HepG2 (cell line): ENCODE results near the gene MAP3K8. TPM values are rescaled to one million over a fixed set of nuclear protein-coding genes. Genes with fewer than 3 reads are reported as not detected.

Experiments
- ATAC-seq: fragments of 200-7000 bp; cut with Tn5 transposase; 3 replicates; pipeline ENCODE4 v1.9.1; 2020; ENCODE audit warnings: mild to moderate bottlenecking, moderate library complexity
- BruUV-seq: library from RNA; stranded (reverse); fragments of 400-500 nt; replicated peaks from 2 replicates; lab custom pipeline; 2021; lab: Mats Ljungman, UMichigan
- CTCF ChIA-PET: fragments of 300-600 bp; formaldehyde crosslinking; extraction: SDS; loops from one replicate; lab custom pipeline; 2021; ENCODE audit warnings: low total read pairs, inconsistent platforms, low intra/inter-chr PET ratio; lab: Yijun Ruan, JAX
- POLR2A ChIA-PET: fragments of 350-600 bp; sonication (Branson Sonifier 250); formaldehyde crosslinking; loops from one replicate; lab custom pipeline; 2020; ENCODE audit warnings: antibody characterized with exemption, inconsistent platforms; lab: Yijun Ruan, JAX
- DNase-seq: peaks from one replicate; pipeline ENCODE4 v3.0.0-alpha.2; 2015; ENCODE audit warnings: low spot score
- FAIRE-seq: peaks from 3 replicates; lab custom pipeline; 2011; peaks lifted over from hg19 to GRCh38; lab: Jason Lieb, UNC
- H2AFZ ChIP-seq: one replicate; pipeline ENCODE4 v1.6.1; 2011; ENCODE audit warnings: low read length, inconsistent platforms
- H3K27ac ChIP-seq: fragments of 300-600 bp; 3 replicates; pipeline ENCODE4 v1.8.0; 2011; ENCODE audit warnings: mixed run types, mild to moderate bottlenecking, mixed read lengths, low read length, inconsistent platforms; ENCODE audit not compliant: insufficient read depth; ENCODE audit errors: extremely low read length
- H3K27me3 ChIP-seq, 2 experiments: fragments of 200-600 bp in 1 of 2; 2 replicates in 1 of 2; 3 replicates in 1 of 2; pipeline versions ENCODE4 v1.6.0 to v1.8.0; 2011; ENCODE audit warnings: low read length in 2 of 2, mild to moderate bottlenecking in 2 of 2, moderate library complexity in 2 of 2, inconsistent platforms in 1 of 2; ENCODE audit not compliant: insufficient read depth in 2 of 2, control insufficient read depth in 1 of 2
- H3K36me3 ChIP-seq, 2 experiments: fragments of 200-600 bp in 1 of 2; replicated peaks in 1 of 2; 2 replicates in 1 of 2; 3 replicates in 1 of 2; pipeline versions ENCODE4 v1.5.1 to v1.8.0; 2011; ENCODE audit warnings: low read length in 2 of 2, inconsistent platforms in 1 of 2; ENCODE audit not compliant: insufficient read depth in 2 of 2, control insufficient read depth in 1 of 2
- H3K4me1 ChIP-seq: 2 replicates; pipeline ENCODE4 v1.5.1; 2012; ENCODE audit warnings: low read length, inconsistent platforms; ENCODE audit not compliant: insufficient read depth
- H3K4me2 ChIP-seq: 2 replicates; pipeline ENCODE4 v1.6.0; 2011; ENCODE audit warnings: low read depth, low read length, inconsistent platforms
- H3K4me3 ChIP-seq, 3 experiments: fragments of 200-600 bp in 1 of 3; sonication (generic), shearing (Covaris generic) in 1 of 3; replicated peaks in 1 of 3; 2 replicates each; pipeline ENCODE4 v1.5.1; 2011 to 2016; ENCODE audit warnings: low read length in 3 of 3, inconsistent platforms in 2 of 3, low read depth in 2 of 3, mild to moderate bottlenecking in 2 of 3, control low read depth in 1 of 3, mixed read lengths in 1 of 3; ENCODE audit not compliant: insufficient read depth in 1 of 3
- H3K79me2 ChIP-seq: one replicate; pipeline ENCODE4 v1.6.1; 2011; ENCODE audit warnings: low read length, inconsistent platforms; ENCODE audit not compliant: insufficient read depth
- H3K9ac ChIP-seq: 2 replicates; pipeline ENCODE4 v1.6.0; 2011; ENCODE audit warnings: mild to moderate bottlenecking, low read depth, low read length, inconsistent platforms; ENCODE audit not compliant: insufficient read depth
- H3K9me3 ChIP-seq: 2 replicates; pipeline ENCODE4 v1.5.1; 2012; ENCODE audit warnings: mild to moderate bottlenecking, low read length
- H4K20me1 ChIP-seq: 2 replicates; pipeline ENCODE4 v1.6.0; 2011; ENCODE audit warnings: inconsistent platforms, mild to moderate bottlenecking, low read length, moderate library complexity; ENCODE audit not compliant: insufficient read depth
- CSRNP1 ChIP-seq: sonication (generic); formaldehyde crosslinking; IDR thresholded peaks from 2 replicates; pipeline ENCODE4 v1.8.1; 2023; ENCODE audit warnings: mild to moderate bottlenecking, missing genetic modification reagents
- CTCF ChIP-seq: sonication (generic); formaldehyde crosslinking; IDR thresholded peaks from 2 replicates; pipeline ENCODE4 v1.5.0; 2020; ENCODE audit warnings: mild to moderate bottlenecking, missing genetic modification reagents, moderate library complexity
- HNF1A ChIP-seq, 2 experiments: sonication (generic) in 1 of 2; formaldehyde crosslinking in 1 of 2; IDR thresholded peaks; 2 replicates each; pipeline versions ENCODE4 v1.4.0 to v1.6.1; 2016 to 2020; ENCODE audit warnings: borderline replicate concordance in 1 of 2, low read depth in 1 of 2, mild to moderate bottlenecking in 1 of 2, missing genetic modification reagents in 1 of 2
- RBFOX2 ChIP-seq: fragments of 200-400 bp; formaldehyde crosslinking; IDR thresholded peaks from 2 replicates; pipeline ENCODE4 v1.6.1; 2017; ENCODE audit warnings: low read depth, mild to moderate bottlenecking, low read length
- SIN3B ChIP-seq: fragments of 150-350 bp; IDR thresholded peaks from 2 replicates; pipeline ENCODE4 v1.6.1; 2014; ENCODE audit warnings: low read length
- THAP11 ChIP-seq: IDR thresholded peaks from 2 replicates; pipeline ENCODE4 v1.6.1; 2016; ENCODE audit warnings: missing biosample characterization, missing genetic modification reagents
- TMF1 ChIP-seq: sonication (generic); formaldehyde crosslinking; IDR thresholded peaks from 2 replicates; pipeline ENCODE4 v1.8.1; 2022; ENCODE audit warnings: low read depth, missing genetic modification reagents
- TOE1 ChIP-seq: sonication (generic); formaldehyde crosslinking; IDR thresholded peaks from 2 replicates; pipeline ENCODE4 v1.4.0; 2020; ENCODE audit warnings: mild to moderate bottlenecking, missing genetic modification reagents
- TP53 ChIP-seq: sonication (generic); formaldehyde crosslinking; conservative IDR thresholded peaks from 2 replicates; pipeline ENCODE4 v1.4.0; 2020; ENCODE audit warnings: missing genetic modification reagents
- ZC3H4 ChIP-seq: sonication (generic); formaldehyde crosslinking; IDR thresholded peaks from 2 replicates; pipeline ENCODE4 v1.4.0; 2020; ENCODE audit warnings: missing genetic modification reagents, borderline replicate concordance
- ZKSCAN5 ChIP-seq: sonication (generic); formaldehyde crosslinking; IDR thresholded peaks from 2 replicates; pipeline ENCODE4 v1.5.1; 2020; ENCODE audit warnings: mild to moderate bottlenecking, missing genetic modification reagents
- ZNF543 ChIP-seq: sonication (generic); formaldehyde crosslinking; IDR thresholded peaks from 2 replicates; pipeline ENCODE4 v1.4.0; 2020; ENCODE audit warnings: mild to moderate bottlenecking, missing genetic modification reagents
- ZNF563 ChIP-seq: sonication (generic); formaldehyde crosslinking; IDR thresholded peaks from 2 replicates; pipeline ENCODE4 v1.8.0; 2022; ENCODE audit warnings: mild to moderate bottlenecking, moderate library complexity, missing genetic modification reagents
- ZNF572 ChIP-seq: sonication (generic); formaldehyde crosslinking; IDR thresholded peaks from 2 replicates; pipeline ENCODE4 v1.5.1; 2020; ENCODE audit warnings: mild to moderate bottlenecking, missing genetic modification reagents
- WGBS: methylation state at CpG from one replicate; pipeline ENCODE4 v1.1.6; 2017; ENCODE audit warnings: low lambda C conversion rate; 5-methylcytosine and 5-hydroxymethylcytosine counted together
- in situ Hi-C: cut with HindIII; loops from 2 replicates; pipeline ENCODE4 v1.10.0; 2017; ENCODE audit warnings: low pct_unique_long_range_greater_than_20kb; ENCODE audit not compliant: extremely low pct_ligation_motif_present
- intact Hi-C: fragments of 100-400 bp; cut with micrococcal nuclease; formaldehyde crosslinking; loops from one replicate; pipeline ENCODE4 v1.10.0; 2022; ENCODE audit not compliant: unreplicated experiment
- polyA plus RNA-seq, 8 experiments: library from polyadenylated mRNA; depleted of rRNA in 3 of 8; stranded (reverse) in 7 of 8; unstranded in 1 of 8; fragments of >200 nt; fragmentation: Illumina TruSeq in 4 of 8; extraction: Trizol in 4 of 8; gene quantifications; 2 replicates each; pipeline versions ENCODE4 v1.2.1 to v1.2.3, GENCODE V29; 2011 to 2016; ENCODE audit warnings: low read depth in 4 of 8, missing spikeins in 1 of 8, mixed read lengths in 1 of 8; ENCODE audit not compliant: insufficient read depth in 1 of 8
- total RNA-seq, 5 experiments: library from RNA; depleted of rRNA; stranded (reverse); fragments of >200 nt; fragmentation: Illumina TruSeq; extraction: Trizol; gene quantifications; 2 replicates each; pipeline ENCODE4 v1.2.3, GENCODE V29; 2016; ENCODE audit warnings: low read depth in 1 of 5
- TF ChIP-seq, protein P1 (sequence below): sonication (generic); formaldehyde crosslinking; IDR thresholded peaks from 2 replicates; pipeline ENCODE4 v1.4.0; 2020; ENCODE audit warnings: missing genetic modification reagents

Gene MAP3K8
- total and polyA plus RNA-seq, 2 of the 13 experiments (the other 11 are each of a cell fraction or from before 2014, with no cell fraction given): 19.3 to 37.9 TPM

DNA sequence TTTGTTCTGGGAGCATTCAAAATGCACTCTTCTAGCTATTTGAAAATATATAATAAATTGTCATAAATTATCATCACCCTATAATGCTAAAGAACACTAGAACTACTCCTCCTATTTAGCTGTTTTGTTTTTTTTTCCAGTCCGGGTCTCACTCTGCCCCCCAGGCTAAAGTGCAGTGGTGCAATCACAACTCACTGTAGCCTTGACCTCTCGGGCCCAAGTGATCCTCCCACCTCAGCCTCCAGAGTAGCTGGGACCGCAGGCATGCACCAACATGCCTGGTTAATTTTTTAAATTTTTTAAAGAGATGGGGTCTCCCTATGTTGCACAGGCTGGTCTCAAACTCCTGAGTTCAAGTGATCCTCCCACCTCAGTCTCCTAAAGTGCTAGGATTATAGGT lies 43.8 kb upstream of the MAP3K8 start:
- intact Hi-C loops (loop anchor here (5.0 kb wide), 1 partner anchor 142 kb away; no protein-coding TSS in a partner anchor), in situ Hi-C loops (loop anchor here (5.0 kb wide), 1 partner anchor 197 kb away; no protein-coding TSS in a partner anchor)
- Histone ChIP-seq H3K4me3 (no peak overlapping the region), H3K79me2 (no peaks in the 10 kb centered on the region), H3K4me1 (peaks cover 50% of the 10 kb centered on the region), H3K27me3 (peaks cover 0 to 9% of the 10 kb centered on the region in 2 experiments; a peak in 3 of 5 replicates), H3K4me2 (no peak overlapping the region), H3K9me3 (no peaks in the 10 kb centered on the region), H4K20me1 (no peaks in the 10 kb centered on the region), H3K27ac (no peak overlapping the region), H3K36me3 (no peaks in the 10 kb centered on the region), H2AFZ (no peak overlapping the region), H3K9ac (no peak overlapping the region)
- ATAC-seq (no peak), DNase-seq (peak; percentile 22), FAIRE-seq (peak; percentile 52)
- ChIA-PET POLR2A (no interaction called here), CTCF (interaction anchor here (1.3 to 1.8 kb wide), 2 partner anchors 31 to 195 kb away, joined by 3 to 5 read pairs; no protein-coding TSS in a partner anchor)
- BruUV-seq: no TSS peak
- 3% methylated on average over 3 of the region's 3 CpGs for WGBS
- TF ChIP-seq ZNF572 (no peak), ZKSCAN5 (CRISPR knock-in tag) (no peak), ZC3H4 (CRISPR knock-in tag) (no peak), SIN3B (no peak), HNF1A (IDR thresholded peaks at IDR 0.05; ENCODE audit: low read depth) (no peak), HNF1A (CRISPR knock-in tag; IDR thresholded peaks at IDR 0.05; ENCODE audit: borderline replicate concordance) (no peak), RBFOX2 (no peak), TP53 (CRISPR knock-in tag) (peak; percentile 95), TMF1 (no peak), ZNF563 (CRISPR knock-in tag) (no peak), THAP11 (CRISPR knock-in tag) (no peak), CTCF (CRISPR knock-in tag) (no peak), ZNF543 (CRISPR knock-in tag) (no peak), CSRNP1 (no peak), TOE1 (CRISPR knock-in tag) (no peak)
- TF ChIP-seq, protein P1, sequence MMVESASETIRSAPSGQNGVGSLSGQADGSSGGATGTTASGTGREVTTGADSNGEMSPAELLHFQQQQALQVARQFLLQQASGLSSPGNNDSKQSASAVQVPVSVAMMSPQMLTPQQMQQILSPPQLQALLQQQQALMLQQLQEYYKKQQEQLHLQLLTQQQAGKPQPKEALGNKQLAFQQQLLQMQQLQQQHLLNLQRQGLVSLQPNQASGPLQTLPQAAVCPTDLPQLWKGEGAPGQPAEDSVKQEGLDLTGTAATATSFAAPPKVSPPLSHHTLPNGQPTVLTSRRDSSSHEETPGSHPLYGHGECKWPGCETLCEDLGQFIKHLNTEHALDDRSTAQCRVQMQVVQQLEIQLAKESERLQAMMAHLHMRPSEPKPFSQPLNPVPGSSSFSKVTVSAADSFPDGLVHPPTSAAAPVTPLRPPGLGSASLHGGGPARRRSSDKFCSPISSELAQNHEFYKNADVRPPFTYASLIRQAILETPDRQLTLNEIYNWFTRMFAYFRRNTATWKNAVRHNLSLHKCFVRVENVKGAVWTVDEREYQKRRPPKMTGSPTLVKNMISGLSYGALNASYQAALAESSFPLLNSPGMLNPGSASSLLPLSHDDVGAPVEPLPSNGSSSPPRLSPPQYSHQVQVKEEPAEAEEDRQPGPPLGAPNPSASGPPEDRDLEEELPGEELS (CRISPR knock-in tag): 0 out of 2 replicates have a peak, but pooled peaks have one; percentile 17
